Measurements from ENCODE around the gene LHX3. TPM values are rescaled to one million over a fixed set of nuclear protein-coding genes. Genes with fewer than 3 reads are reported as not detected.

Gene LHX3
- total RNA-seq, 1 experiment from 2014 or later = not detected

- no peak overlapping the region for H4K8ac ChIP-seq (replicated peaks; ENCODE audit: insufficient read length, low read depth, low read length)
- DNase-seq = no peak
- peaks cover 18% of the 10 kb centered on the region for H3K27me3 Mint-ChIP-seq (ENCODE audit: low read depth)
- no peaks in the 10 kb centered on the region for H4K20me1 ChIP-seq (ENCODE audit: control insufficient read depth, insufficient read depth, insufficient read length)
- H3T11ph ChIP-seq (ENCODE audit: low read length) = no peak overlapping the region
- no peak overlapping the region for H4K91ac ChIP-seq (ENCODE audit: insufficient read length, low read depth, low read length)
- H3K56ac ChIP-seq (ENCODE audit: insufficient read length, low read depth, low read length) = no peak overlapping the region
- no peaks in the 10 kb centered on the region for H3K79me1 ChIP-seq (ENCODE audit: insufficient read depth, low read depth, low read length, poor library complexity, severe bottlenecking)
- H2BK5ac ChIP-seq (ENCODE audit: insufficient read length, low read length) = no peak overlapping the region
- H3K14ac ChIP-seq (ENCODE audit: insufficient read depth, low read length) = no peak overlapping the region
- 0 out of 7 replicates have a peak overlapping the region, but pooled peaks of 1 of the 3 experiments have one; percentile 7 for H3K27ac Mint-ChIP-seq
- peaks cover 2% of the 10 kb centered on the region; the same call in 1 of the 2 replicates for H3K79me2 ChIP-seq (ENCODE audit: insufficient read depth, low read length)
- H2BK15ac ChIP-seq (ENCODE audit: low read depth, low read length) = no peak overlapping the region
- H2BK120ac ChIP-seq (ENCODE audit: low read depth, low read length, poor library complexity, severe bottlenecking) = no peak overlapping the region
- H3K4me2 ChIP-seq (ENCODE audit: insufficient read depth, insufficient read length, low read length) = no peak overlapping the region
- TF ChIP-seq CTCF (conservative IDR thresholded peaks at IDR 0.05) = no peak
- H3K36me3 Mint-ChIP-seq (ENCODE audit: insufficient read depth in 1 of 3, low read depth in 3 of 3) = peaks cover 0 to 5% (median 0%) of the 10 kb centered on the region in 3 experiments; a peak in 1 of 7 replicates
- no peak overlapping the region for H2AFZ ChIP-seq (ENCODE audit: low read length)
- H3K9me3 Mint-ChIP-seq = no peaks in the 10 kb centered on the region; a peak in 1 of 5 replicates
- H3K18ac ChIP-seq (ENCODE audit: insufficient read length, low read depth, low read length) = no peak overlapping the region
- H3K23ac ChIP-seq (ENCODE audit: insufficient read length, low read depth, low read length) = no peak overlapping the region
- peaks cover 5% of the 10 kb centered on the region for H3K23me2 ChIP-seq (ENCODE audit: insufficient read length, low read depth, low read length, poor library complexity, severe bottlenecking)
- no peak overlapping the region for H3K27ac ChIP-seq (ENCODE audit: insufficient read length, low read depth, low read length)
- WGBS (ENCODE audit: extremely low coverage, insufficient read length, low lambda C conversion rate) = no CpG with 5 or more reads among the region's 30 CpGs
- no peaks in the 10 kb centered on the region for H3K27me3 ChIP-seq (ENCODE audit: insufficient read depth, low read length)
- H3K4ac ChIP-seq (ENCODE audit: low read depth, low read length) = no peak overlapping the region
- no peak overlapping the region for H4K5ac ChIP-seq (ENCODE audit: insufficient read length, low read depth, low read length)
- H3K9me3 ChIP-seq (ENCODE audit: control insufficient read depth, low read depth, low read length) = no peaks in the 10 kb centered on the region
- H2BK12ac ChIP-seq (ENCODE audit: insufficient read length, low read depth, low read length) = no peak overlapping the region
- H2BK20ac ChIP-seq (ENCODE audit: low read depth, low read length, poor library complexity, severe bottlenecking) = no peak overlapping the region
- no peak overlapping the region; a peak in 1 of 5 replicates for H3K4me3 Mint-ChIP-seq
- H3K4me1 Mint-ChIP-seq = peaks cover 18 to 38% of the 10 kb centered on the region in 2 experiments
- H3K4me1 ChIP-seq (ENCODE audit: insufficient read depth, low read length) = 0 out of 2 replicates have a peak, but pooled peaks cover 4% of the 10 kb centered on the region
- no peak overlapping the region for H3K9ac ChIP-seq (ENCODE audit: extremely low read depth, insufficient read length, low read length)
- no peak overlapping the region for H2AK5ac ChIP-seq (ENCODE audit: insufficient read length, low read length)
Observed at GRCh38 chr9:136248951-136249876, 44.3 kb upstream of the LHX3 start.

Measured in H9 (cell line).